ENCODE data around the gene STAT3.
"Not testable (repeated sequence)": the region's sequence is repeated elsewhere in the genome, so short reads cannot be mapped to it uniquely, and the experiment has no call there.

STAT3 gene

DNA sequence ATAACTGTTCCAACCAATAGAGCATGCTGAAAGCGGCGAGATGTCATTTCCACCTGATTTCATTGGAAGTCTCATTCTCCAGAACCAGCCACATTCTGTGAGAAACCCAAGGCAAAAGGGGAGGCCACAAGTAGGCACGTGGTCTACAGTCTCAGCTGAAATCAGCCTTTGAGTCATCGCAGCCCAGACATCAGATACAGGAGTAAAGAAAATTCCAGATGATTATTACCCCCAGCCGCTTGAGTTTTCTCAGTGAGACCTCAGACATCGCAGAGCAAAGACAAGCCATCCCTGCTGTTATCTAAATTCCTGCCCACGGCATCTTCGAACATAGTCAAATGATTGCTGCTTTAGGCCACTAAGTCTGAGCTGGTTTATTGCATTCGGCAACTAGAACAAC is 23.1 kb downstream of the STAT3 start:
- TF ChIP-seq, protein P1, sequence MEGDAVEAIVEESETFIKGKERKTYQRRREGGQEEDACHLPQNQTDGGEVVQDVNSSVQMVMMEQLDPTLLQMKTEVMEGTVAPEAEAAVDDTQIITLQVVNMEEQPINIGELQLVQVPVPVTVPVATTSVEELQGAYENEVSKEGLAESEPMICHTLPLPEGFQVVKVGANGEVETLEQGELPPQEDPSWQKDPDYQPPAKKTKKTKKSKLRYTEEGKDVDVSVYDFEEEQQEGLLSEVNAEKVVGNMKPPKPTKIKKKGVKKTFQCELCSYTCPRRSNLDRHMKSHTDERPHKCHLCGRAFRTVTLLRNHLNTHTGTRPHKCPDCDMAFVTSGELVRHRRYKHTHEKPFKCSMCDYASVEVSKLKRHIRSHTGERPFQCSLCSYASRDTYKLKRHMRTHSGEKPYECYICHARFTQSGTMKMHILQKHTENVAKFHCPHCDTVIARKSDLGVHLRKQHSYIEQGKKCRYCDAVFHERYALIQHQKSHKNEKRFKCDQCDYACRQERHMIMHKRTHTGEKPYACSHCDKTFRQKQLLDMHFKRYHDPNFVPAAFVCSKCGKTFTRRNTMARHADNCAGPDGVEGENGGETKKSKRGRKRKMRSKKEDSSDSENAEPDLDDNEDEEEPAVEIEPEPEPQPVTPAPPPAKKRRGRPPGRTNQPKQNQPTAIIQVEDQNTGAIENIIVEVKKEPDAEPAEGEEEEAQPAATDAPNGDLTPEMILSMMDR (IDR thresholded peaks at IDR 0.05; ENCODE audit: insufficient read depth, low read length, missing control alignments): no peak
- no peak overlapping the region for H3K4me3 ChIP-seq (ENCODE audit: low read depth, low read length)
- DNase-seq (ENCODE audit: low read depth, low spot score): no peak
- ChIA-PET CTCF (interaction anchor here (0.7 to 1.4 kb wide), 3 partner anchors 26 to 52 kb away, joined by 3 to 4 read pairs (median 4); no protein-coding TSS in a partner anchor), POLR2A (no interaction called here)

DNA sequence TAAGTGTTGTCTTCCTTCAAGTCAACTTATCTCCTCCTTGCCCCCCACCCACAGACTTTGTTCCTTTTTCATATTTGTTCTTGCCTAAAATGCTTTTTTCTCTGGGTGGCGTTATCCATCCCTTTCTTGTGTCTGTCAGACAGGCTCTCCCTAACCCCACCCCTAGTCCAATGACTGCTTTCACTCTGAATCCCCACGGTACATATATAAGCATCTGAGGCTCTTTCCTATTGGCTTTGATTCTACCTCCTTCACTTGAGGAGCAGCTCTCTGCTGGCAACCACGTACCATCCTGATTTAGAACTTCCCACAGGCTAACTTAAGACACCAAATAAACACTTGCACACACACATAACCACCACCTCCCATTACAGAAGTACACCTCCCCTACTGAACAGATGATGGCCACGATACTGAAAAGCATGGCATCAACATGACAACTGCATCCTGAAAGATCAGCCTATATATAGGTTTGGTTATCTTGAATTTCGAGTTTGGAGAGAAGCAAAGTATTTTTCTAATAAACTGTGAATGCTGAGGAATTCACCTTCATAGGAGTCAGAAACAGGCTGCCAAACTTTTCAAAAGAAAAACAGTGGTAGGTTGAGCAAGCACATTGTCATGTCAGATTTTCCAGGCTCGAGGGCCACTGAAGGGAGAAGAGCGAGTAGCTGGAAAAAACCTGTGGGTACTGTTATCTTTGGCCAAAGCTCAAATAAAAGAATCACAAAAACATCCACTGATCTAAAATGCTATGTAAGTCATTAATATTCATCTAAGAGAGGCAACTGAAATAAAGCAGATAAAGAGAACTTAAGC is 24.3 kb downstream of the STAT3 start:
- ChIA-PET POLR2A (no interaction called here), CTCF (interaction anchor here (1.4 to 1.7 kb wide), 2 partner anchors 34 to 42 kb away, joined by 3 to 4 read pairs; no protein-coding TSS in a partner anchor)
- DNase-seq (ENCODE audit: low read depth, low spot score): no peak
- H3K4me3 ChIP-seq (ENCODE audit: low read depth, low read length): no peak overlapping the region
- TF ChIP-seq, protein P1 (IDR thresholded peaks at IDR 0.05; ENCODE audit: insufficient read depth, low read length, missing control alignments): no peak

- no peak for DNase-seq (ENCODE audit: low read depth, low spot score)
- no peak overlapping the region for H3K4me3 ChIP-seq (ENCODE audit: low read depth, low read length)
- ChIA-PET POLR2A (no interaction called here), CTCF (interaction anchor here (1.7 kb wide), 1 partner anchor 34 kb away, joined by 4 read pairs; no protein-coding TSS in a partner anchor)
- TF ChIP-seq, protein P1 (IDR thresholded peaks at IDR 0.05; ENCODE audit: insufficient read depth, low read length, missing control alignments): no peak
Measured at GRCh38 chr17:42363231-42363630, 25.0 kb downstream of the STAT3 start.

- H3K4me3 ChIP-seq (ENCODE audit: low read depth, low read length): no peak overlapping the region
- CTCF ChIA-PET: interaction anchor here (1.8 kb wide), 1 partner anchor 41 kb away, joined by 5 read pairs; no protein-coding TSS in a partner anchor
- TF ChIP-seq, protein P1 (IDR thresholded peaks at IDR 0.05; ENCODE audit: insufficient read depth, low read length, missing control alignments): no peak
- POLR2A ChIA-PET: no interaction called here
- DNase-seq (ENCODE audit: low read depth, low spot score): no peak
Measured at GRCh38 chr17:42362245-42362961, 25.8 kb downstream of the STAT3 start.

- DNase-seq (ENCODE audit: low read depth, low spot score): no peak
- no peak overlapping the region for H3K4me3 ChIP-seq (ENCODE audit: low read depth, low read length)
- TF ChIP-seq, protein P1 (IDR thresholded peaks at IDR 0.05; ENCODE audit: insufficient read depth, low read length, missing control alignments): no peak
- ChIA-PET POLR2A (no interaction called here), CTCF (interaction anchor here (1.8 kb wide), 1 partner anchor 41 kb away, joined by 5 read pairs; no protein-coding TSS in a partner anchor)
Measured at GRCh38 chr17:42361781-42362186, 26.5 kb downstream of the STAT3 start.

DNA sequence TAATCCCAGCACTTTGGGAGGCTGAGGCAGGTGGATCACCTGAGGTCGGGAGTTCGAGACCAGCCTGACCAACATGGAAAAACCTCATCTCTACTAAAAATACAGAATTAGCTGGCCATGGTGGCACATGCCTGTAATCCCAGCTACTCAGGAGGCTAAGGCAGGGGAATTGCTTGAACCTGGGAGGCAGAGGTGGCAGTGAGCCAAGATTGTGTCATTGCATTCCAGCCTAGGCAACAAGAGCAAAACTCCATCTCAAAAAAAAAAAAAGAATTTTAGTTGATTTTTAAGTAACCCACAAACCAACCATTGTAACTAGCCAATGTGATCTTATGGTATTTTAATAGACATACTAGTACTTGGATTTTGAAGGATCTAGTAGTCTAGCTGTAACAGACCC is 27.9 kb downstream of the STAT3 start:
- CTCF ChIA-PET: interaction anchor here (0.7 to 0.8 kb wide), 2 partner anchors 42 to 386 kb away, joined by 3 read pairs; no protein-coding TSS in a partner anchor

More for the DNA sequence above, 27.9 kb downstream of the STAT3 start:
- not testable (repeated sequence) for H3K4me3 ChIP-seq (ENCODE audit: low read depth, low read length); DNase-seq (ENCODE audit: low read depth, low spot score)
- POLR2A ChIA-PET: interaction anchor here (1.0 kb wide), 1 partner anchor 63 kb away, joined by 3 read pairs; the partner anchor contains the start of gene CAVIN1
